Thyroid gland (tissue), 4 donors: ENCODE results near the gene DDHD1. TPM values are rescaled to one million over a fixed set of nuclear protein-coding genes. Genes with fewer than 3 reads are reported as not detected.
"Not testable (repeated sequence)": the region's sequence is repeated elsewhere in the genome, so short reads cannot be mapped to it uniquely, and the experiment has no call there.

Source experiments
- DNase-seq, 2 donors: peaks; one replicate each; pipeline ENCODE4 v3.0.0-alpha.2; 2019
- H3K27ac ChIP-seq, 3 donors: fragments of 200-600 bp; sonication (generic); 1 replicate in 2 of 3; 2 replicates in 1 of 3; pipeline ENCODE4 v1.5.1; 2016 to 2019; ENCODE audit warnings: mild to moderate bottlenecking in 1 of 3, moderate library complexity in 1 of 3
- H3K27me3 ChIP-seq: fragments of 200-600 bp; sonication (generic); one replicate; pipeline ENCODE4 v1.5.1; 2019
- H3K36me3 ChIP-seq, 2 donors: fragments of 200-600 bp; sonication (generic); one replicate each; pipeline ENCODE4 v1.5.1; 2016 to 2019
- H3K4me1 ChIP-seq, 2 donors: fragments of 200-600 bp; sonication (generic); one replicate each; pipeline ENCODE4 v1.5.1; 2017 to 2019
- H3K4me3 ChIP-seq, 3 donors: fragments of 200-600 bp; sonication (generic); replicated peaks in 1 of 3; 1 replicate in 2 of 3; 2 replicates in 1 of 3; pipeline ENCODE4 v1.5.1; 2016; ENCODE audit warnings: mild to moderate bottlenecking in 1 of 3
- H3K9me3 ChIP-seq: fragments of 200-600 bp; sonication (generic); one replicate; pipeline ENCODE4 v1.5.1; 2017
- POLR2A ChIP-seq, 2 donors: fragments of 450-650 bp; IDR thresholded peaks; one replicate each; pipeline ENCODE4 v1.6.1; 2017; ENCODE audit warnings: antibody characterized with exemption in 2 of 2, mild to moderate bottlenecking in 2 of 2, moderate library complexity in 1 of 2
- WGBS, 2 donors: methylation state at CpG; one replicate each; pipeline ENCODE4 v1.1.5; 2017; 5-methylcytosine and 5-hydroxymethylcytosine counted together
- intact Hi-C: fragments of 100-400 bp; cut with DNase I; formaldehyde crosslinking; loops from one replicate; pipeline ENCODE4 v1.15.1; 2023
- total RNA-seq, 4 donors: library from RNA; depleted of rRNA; stranded (reverse); fragments of >200 nt; gene quantifications; one replicate each; pipeline ENCODE4 v1.2.3, GENCODE V29; 2016
- TF ChIP-seq, protein P1 (sequence below), 6 experiments: fragments of 200-600 bp in 3 of 6; fragments of 450-650 bp in 3 of 6; sonication (generic) in 3 of 6; IDR thresholded peaks; one replicate each; pipeline ENCODE4 v1.5.1; 2016 to 2019; ENCODE audit warnings: antibody characterized with exemption in 6 of 6, mild to moderate bottlenecking in 2 of 6, inconsistent platforms in 1 of 6, moderate library complexity in 1 of 6

The DDHD1 gene
- total RNA-seq, 4 donors from 2014 or later, result 17.1 to 34.6 (median 18.5) TPM

DNA sequence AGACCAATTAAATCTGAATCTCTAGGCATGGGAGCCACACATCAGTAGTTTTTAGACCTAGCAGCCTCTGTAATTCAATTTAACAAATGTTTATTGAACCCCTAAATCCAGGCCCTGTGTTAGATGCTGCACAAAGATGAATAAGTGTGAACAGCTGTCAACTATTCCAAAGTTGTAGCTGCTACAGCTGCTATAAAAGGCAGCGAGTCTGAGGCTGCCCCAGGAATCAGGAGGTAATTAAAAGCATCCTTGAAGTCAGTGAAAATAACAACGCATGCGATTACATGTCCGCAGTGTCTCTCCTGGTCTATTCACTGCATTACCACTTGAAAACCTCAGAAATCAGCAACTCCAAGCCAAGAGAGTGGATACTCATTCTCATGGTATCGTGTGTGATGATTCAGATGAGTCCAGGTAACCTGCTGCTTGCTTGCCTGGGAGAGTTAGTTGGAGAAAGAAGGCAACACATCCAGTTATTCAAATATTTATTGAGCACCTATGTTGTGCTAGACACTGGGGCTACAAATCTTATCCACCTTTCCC is 34.9 kb upstream of the DDHD1 start:
- no peaks in the 10 kb centered on the region for H3K36me3 ChIP-seq
- no peaks in the 10 kb centered on the region for H3K9me3 ChIP-seq
- intact Hi-C loops, result no loop called here
- no peak for DNase-seq
- no peak for TF ChIP-seq POLR2A (IDR thresholded peaks at IDR 0.05)
- TF ChIP-seq, protein P1, sequence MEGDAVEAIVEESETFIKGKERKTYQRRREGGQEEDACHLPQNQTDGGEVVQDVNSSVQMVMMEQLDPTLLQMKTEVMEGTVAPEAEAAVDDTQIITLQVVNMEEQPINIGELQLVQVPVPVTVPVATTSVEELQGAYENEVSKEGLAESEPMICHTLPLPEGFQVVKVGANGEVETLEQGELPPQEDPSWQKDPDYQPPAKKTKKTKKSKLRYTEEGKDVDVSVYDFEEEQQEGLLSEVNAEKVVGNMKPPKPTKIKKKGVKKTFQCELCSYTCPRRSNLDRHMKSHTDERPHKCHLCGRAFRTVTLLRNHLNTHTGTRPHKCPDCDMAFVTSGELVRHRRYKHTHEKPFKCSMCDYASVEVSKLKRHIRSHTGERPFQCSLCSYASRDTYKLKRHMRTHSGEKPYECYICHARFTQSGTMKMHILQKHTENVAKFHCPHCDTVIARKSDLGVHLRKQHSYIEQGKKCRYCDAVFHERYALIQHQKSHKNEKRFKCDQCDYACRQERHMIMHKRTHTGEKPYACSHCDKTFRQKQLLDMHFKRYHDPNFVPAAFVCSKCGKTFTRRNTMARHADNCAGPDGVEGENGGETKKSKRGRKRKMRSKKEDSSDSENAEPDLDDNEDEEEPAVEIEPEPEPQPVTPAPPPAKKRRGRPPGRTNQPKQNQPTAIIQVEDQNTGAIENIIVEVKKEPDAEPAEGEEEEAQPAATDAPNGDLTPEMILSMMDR (IDR thresholded peaks at IDR 0.05), result no peak
- no peak overlapping the region for H3K27ac ChIP-seq
- no peak overlapping the region for H3K4me3 ChIP-seq
- H3K4me1 ChIP-seq, result no peaks in the 10 kb centered on the region
- no peaks in the 10 kb centered on the region for H3K27me3 ChIP-seq
- 76 to 81% methylated on average over 5 of the region's 5 CpGs for WGBS, 2 donors

DNA sequence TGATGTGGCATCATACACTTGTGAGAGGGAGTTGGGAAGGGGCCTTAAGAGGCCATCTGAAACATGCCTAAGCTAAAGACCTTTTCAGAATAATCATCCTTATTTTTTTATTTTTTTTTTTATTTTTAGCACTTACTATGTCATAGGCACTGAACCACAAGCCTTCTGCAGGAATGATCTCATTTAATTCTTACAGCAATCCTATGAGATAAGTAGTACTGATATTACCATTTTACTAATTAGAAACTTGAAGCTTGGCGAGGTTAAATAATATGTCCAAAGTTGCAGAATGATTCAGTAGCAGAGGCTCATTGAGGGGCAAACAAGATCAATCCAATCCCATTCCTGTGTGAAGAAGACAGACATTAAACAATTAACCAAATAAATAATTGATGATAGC is 33.4 kb upstream of the DDHD1 start:
- 85 to 91% methylated on average over 1 of the region's 1 CpG for WGBS, 2 donors
- TF ChIP-seq POLR2A (IDR thresholded peaks at IDR 0.05), result no peak
- TF ChIP-seq, protein P1 (IDR thresholded peaks at IDR 0.05), result no peak
- no peak for DNase-seq
- no peaks in the 10 kb centered on the region for H3K36me3 ChIP-seq
- no peak overlapping the region for H3K27ac ChIP-seq
- intact Hi-C loops, result no loop called here
- no peaks in the 10 kb centered on the region for H3K9me3 ChIP-seq
- H3K27me3 ChIP-seq, result no peaks in the 10 kb centered on the region
- no peaks in the 10 kb centered on the region for H3K4me1 ChIP-seq
- H3K4me3 ChIP-seq, result no peak overlapping the region

DNA sequence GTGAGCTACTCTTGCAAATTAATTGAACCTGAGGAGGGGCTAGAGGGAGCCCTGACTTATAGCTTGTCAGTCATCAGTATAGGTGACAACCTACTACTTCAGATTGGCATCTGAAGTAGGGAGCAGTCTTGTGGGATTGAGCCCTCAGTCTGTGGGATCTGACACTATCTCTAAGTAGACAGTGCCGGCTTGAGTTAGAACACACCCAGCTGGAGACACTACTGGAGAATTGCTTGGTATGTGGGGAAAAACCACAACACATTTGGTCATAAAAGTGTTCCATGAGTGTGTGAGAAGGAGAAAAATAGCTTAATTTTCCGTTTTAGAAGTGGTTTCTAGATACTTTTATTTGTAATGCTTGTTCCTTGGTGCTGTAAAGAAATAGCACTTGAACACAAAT is 30.5 kb upstream of the DDHD1 start:
- intact Hi-C loops, result no loop called here
- 65 to 76% methylated on average over 2 of the region's 2 CpGs for WGBS, 2 donors
- no peaks in the 10 kb centered on the region for H3K9me3 ChIP-seq
- H3K4me3 ChIP-seq, result no peak overlapping the region
- TF ChIP-seq POLR2A (IDR thresholded peaks at IDR 0.05), result no peak
- TF ChIP-seq, protein P1 (IDR thresholded peaks at IDR 0.05), result no peak
- H3K27ac ChIP-seq, result no peak overlapping the region
- H3K27me3 ChIP-seq, result no peaks in the 10 kb centered on the region
- H3K36me3 ChIP-seq, result no peaks in the 10 kb centered on the region
- no peak for DNase-seq
- H3K4me1 ChIP-seq, result no peaks in the 10 kb centered on the region

DNA sequence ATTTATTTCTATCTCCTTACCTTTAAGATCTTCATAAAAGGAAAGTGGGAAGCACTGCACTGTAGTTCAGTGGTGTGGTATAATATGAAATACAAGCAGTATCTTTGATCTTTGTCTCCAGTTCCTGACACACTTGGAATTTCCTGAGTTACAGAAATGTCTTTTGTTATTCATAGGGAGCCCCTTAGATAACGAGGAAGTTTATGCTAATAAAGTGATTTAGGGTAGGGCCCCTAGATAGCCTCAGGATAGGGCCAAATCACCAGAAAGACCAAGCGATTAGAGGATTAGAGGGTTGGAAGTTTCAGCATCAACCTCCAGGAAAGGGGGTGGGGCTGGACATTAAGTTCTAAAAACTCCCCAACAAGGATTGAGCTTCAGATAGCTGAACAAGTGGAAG is 29.9 kb upstream of the DDHD1 start:
- H3K27ac ChIP-seq, result no peak overlapping the region
- H3K27me3 ChIP-seq, result no peaks in the 10 kb centered on the region
- H3K36me3 ChIP-seq, result no peaks in the 10 kb centered on the region
- no peak overlapping the region for H3K4me3 ChIP-seq
- no peak for TF ChIP-seq POLR2A (IDR thresholded peaks at IDR 0.05)
- TF ChIP-seq, protein P1 (IDR thresholded peaks at IDR 0.05), result no peak
- 55 to 64% methylated on average over 2 of the region's 2 CpGs for WGBS, 2 donors
- intact Hi-C loops, result no loop called here
- H3K9me3 ChIP-seq, result no peaks in the 10 kb centered on the region
- DNase-seq, result no peak
- no peaks in the 10 kb centered on the region for H3K4me1 ChIP-seq

DNA sequence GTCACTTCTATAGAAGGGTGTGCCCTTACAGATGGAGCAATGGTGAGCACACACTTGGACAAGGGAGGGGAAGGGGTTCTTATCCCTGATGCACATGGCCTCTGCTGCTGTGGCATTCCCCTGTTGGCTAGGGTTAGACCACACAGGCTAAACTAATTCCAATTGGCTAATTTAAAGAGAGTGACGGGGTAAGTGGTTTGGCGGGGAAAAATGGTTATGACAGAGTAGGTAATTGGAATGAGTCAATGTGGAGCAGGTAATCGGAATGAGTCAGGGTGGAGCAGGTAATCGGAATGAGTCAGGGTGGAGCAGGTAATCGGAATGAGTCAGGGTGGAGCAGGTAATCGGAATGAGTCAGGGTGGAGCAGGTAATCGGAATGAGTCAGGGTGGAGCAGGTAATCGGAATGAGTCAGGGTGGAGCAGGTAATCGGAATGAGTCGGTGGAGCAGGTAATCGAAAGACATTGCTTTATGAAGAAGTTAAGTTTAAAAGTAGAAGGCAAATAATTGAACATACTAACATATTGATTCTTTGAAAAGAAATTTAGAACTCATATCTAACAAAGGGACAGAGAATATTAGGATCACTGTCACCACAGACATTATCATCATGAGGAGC is 28.4 kb upstream of the DDHD1 start:
- H3K4me3 ChIP-seq, H3K4me1 ChIP-seq, H3K27me3 ChIP-seq, intact Hi-C loops, H3K36me3 ChIP-seq, H3K27ac ChIP-seq, H3K9me3 ChIP-seq, DNase-seq: not testable (repeated sequence)
- 91 to 96% methylated on average over 11 of the region's 11 CpGs for WGBS, 2 donors
